ENCODE results near the gene ANKRD44.
A peak's percentile ranks its signal among the peaks of the same experiment; 100 is the strongest.

The ANKRD44 gene

GRCh38 chr2:196955036-196955435 lies 355.5 kb downstream of the ANKRD44 start:
- no peak overlapping the region for H3K9ac ChIP-seq (ENCODE audit: low read length)
- H3K4me3 ChIP-seq (ENCODE audit: low read length) = no peak overlapping the region
- no peak for DNase-seq (ENCODE audit: low read depth)
- H3K36me3 ChIP-seq (ENCODE audit: control insufficient read depth, insufficient read depth, low read length, severe bottlenecking) = no peaks in the 10 kb centered on the region
- no peaks in the 10 kb centered on the region for H3K9me3 ChIP-seq (ENCODE audit: control insufficient read depth, low read length)
- no peaks in the 10 kb centered on the region for H3K27me3 ChIP-seq (replicated peaks; ENCODE audit: control insufficient read depth, insufficient read depth, low read length)
- H3K4me1 ChIP-seq (ENCODE audit: control insufficient read depth, insufficient read depth, low read length) = peaks cover 4% of the 10 kb centered on the region

DNA sequence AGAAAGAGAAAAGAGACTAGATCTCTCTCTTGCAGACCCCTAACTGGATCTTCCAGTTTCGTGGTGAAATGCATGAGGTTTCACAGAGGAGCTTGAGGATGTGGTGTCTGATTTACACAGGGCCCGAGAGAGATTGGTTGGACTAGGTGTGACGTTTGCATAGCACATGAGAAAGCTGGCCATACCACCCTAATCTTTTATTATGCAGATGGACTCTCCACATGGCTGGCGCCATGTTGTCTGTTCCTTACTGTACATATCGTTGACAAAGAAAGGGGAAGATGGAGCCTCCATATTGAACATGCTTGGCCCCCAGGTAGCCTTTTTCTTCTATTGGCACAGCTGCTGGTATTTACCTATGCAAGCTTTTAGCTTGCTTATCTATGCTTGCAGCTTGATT lies 356.6 kb downstream of the ANKRD44 start:
- Histone ChIP-seq H3K4me1 (ENCODE audit: control insufficient read depth, insufficient read depth, low read length) (no peaks in the 10 kb centered on the region), H3K9me3 (ENCODE audit: control insufficient read depth, low read length) (no peaks in the 10 kb centered on the region), H3K36me3 (ENCODE audit: control insufficient read depth, insufficient read depth, low read length, severe bottlenecking) (no peaks in the 10 kb centered on the region), H3K27me3 (replicated peaks; ENCODE audit: control insufficient read depth, insufficient read depth, low read length) (no peaks in the 10 kb centered on the region), H3K9ac (ENCODE audit: low read length) (no peak overlapping the region), H3K4me3 (ENCODE audit: low read length) (no peak overlapping the region)
- no peak for DNase-seq (ENCODE audit: low read depth)

- Histone ChIP-seq H3K9me3 (ENCODE audit: control insufficient read depth, low read length) (no peaks in the 10 kb centered on the region), H3K36me3 (ENCODE audit: control insufficient read depth, insufficient read depth, low read length, severe bottlenecking) (no peaks in the 10 kb centered on the region), H3K9ac (ENCODE audit: low read length) (no peak overlapping the region), H3K4me1 (ENCODE audit: control insufficient read depth, insufficient read depth, low read length) (no peaks in the 10 kb centered on the region), H3K27me3 (replicated peaks; ENCODE audit: control insufficient read depth, insufficient read depth, low read length) (no peaks in the 10 kb centered on the region), H3K4me3 (ENCODE audit: low read length) (no peak overlapping the region)
- DNase-seq (ENCODE audit: low read depth) = no peak
Measured at GRCh38 chr2:196952936-196953335, 357.6 kb downstream of the ANKRD44 start.

DNA sequence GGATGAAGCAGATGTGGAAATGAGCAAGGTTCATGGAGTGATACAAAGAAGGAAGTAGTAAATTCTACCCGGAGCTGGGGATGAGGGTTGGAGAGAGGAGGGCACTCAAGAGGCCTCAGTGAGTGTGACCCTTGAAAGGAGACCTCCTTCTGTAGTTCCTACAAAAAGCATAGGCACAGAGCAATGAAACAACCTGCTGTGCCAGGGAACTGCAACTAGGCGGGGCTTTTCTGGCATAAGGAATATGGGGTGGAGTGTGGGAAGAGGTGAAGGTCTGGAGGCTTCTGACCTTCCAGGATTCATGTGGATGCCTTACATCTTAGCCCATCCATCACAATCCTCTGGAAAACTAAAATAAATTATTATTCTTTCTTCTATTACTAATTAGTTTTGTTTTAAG lies 358.6 kb downstream of the ANKRD44 start:
- Histone ChIP-seq H3K4me1 (ENCODE audit: control insufficient read depth, insufficient read depth, low read length) (no peaks in the 10 kb centered on the region), H3K4me3 (ENCODE audit: low read length) (no peak overlapping the region), H3K27me3 (replicated peaks; ENCODE audit: control insufficient read depth, insufficient read depth, low read length) (no peaks in the 10 kb centered on the region), H3K9ac (ENCODE audit: low read length) (no peak overlapping the region), H3K36me3 (ENCODE audit: control insufficient read depth, insufficient read depth, low read length, severe bottlenecking) (no peaks in the 10 kb centered on the region), H3K9me3 (ENCODE audit: control insufficient read depth, low read length) (no peaks in the 10 kb centered on the region)
- DNase-seq (ENCODE audit: low read depth) = no peak

DNA sequence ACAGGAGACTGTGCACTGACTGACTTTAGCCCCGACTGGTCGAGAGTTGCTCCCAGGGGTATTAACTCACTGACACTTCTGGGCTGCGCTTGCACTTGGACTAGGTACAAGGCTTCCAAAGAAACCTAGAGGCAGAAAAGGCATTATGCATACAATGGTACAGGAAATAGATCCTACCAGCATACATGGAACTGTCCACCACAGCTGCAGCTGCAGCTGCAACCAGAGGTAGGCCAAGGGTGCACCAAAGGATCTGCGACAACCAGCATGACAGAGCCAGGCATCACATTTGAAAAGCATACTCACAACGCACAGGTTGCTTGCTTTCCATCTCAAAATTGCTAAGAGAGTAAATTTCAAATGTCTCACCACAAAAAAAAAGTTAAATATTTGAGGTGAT lies 361.5 kb downstream of the ANKRD44 start:
- no peak overlapping the region for H3K9ac ChIP-seq (ENCODE audit: low read length)
- H3K9me3 ChIP-seq (ENCODE audit: control insufficient read depth, low read length) = no peaks in the 10 kb centered on the region
- no peaks in the 10 kb centered on the region for H3K36me3 ChIP-seq (ENCODE audit: control insufficient read depth, insufficient read depth, low read length, severe bottlenecking)
- no peaks in the 10 kb centered on the region for H3K4me1 ChIP-seq (ENCODE audit: control insufficient read depth, insufficient read depth, low read length)
- no peaks in the 10 kb centered on the region for H3K27me3 ChIP-seq (replicated peaks; ENCODE audit: control insufficient read depth, insufficient read depth, low read length)
- DNase-seq (ENCODE audit: low read depth) = no peak
- no peak overlapping the region for H3K4me3 ChIP-seq (ENCODE audit: low read length)

- no peaks in the 10 kb centered on the region for H3K27me3 ChIP-seq (replicated peaks; ENCODE audit: control insufficient read depth, insufficient read depth, low read length)
- no peaks in the 10 kb centered on the region for H3K4me1 ChIP-seq (ENCODE audit: control insufficient read depth, insufficient read depth, low read length)
- H3K36me3 ChIP-seq (ENCODE audit: control insufficient read depth, insufficient read depth, low read length, severe bottlenecking) = no peaks in the 10 kb centered on the region
- no peak overlapping the region for H3K9ac ChIP-seq (ENCODE audit: low read length)
- H3K9me3 ChIP-seq (ENCODE audit: control insufficient read depth, low read length) = no peaks in the 10 kb centered on the region
- no peak overlapping the region for H3K4me3 ChIP-seq (ENCODE audit: low read length)
- no peak for DNase-seq (ENCODE audit: low read depth)
Measured at GRCh38 chr2:196944570-196944969, 366.0 kb downstream of the ANKRD44 start.

GRCh38 chr2:196941398-196942078 lies 369.0 kb downstream of the ANKRD44 start:
- H3K9me3 ChIP-seq (ENCODE audit: control insufficient read depth, low read length) = no peaks in the 10 kb centered on the region
- no peaks in the 10 kb centered on the region for H3K4me1 ChIP-seq (ENCODE audit: control insufficient read depth, insufficient read depth, low read length)
- H3K9ac ChIP-seq (ENCODE audit: low read length) = no peak overlapping the region
- H3K27me3 ChIP-seq (replicated peaks; ENCODE audit: control insufficient read depth, insufficient read depth, low read length) = no peaks in the 10 kb centered on the region
- H3K36me3 ChIP-seq (ENCODE audit: control insufficient read depth, insufficient read depth, low read length, severe bottlenecking) = no peaks in the 10 kb centered on the region
- no peak overlapping the region for H3K4me3 ChIP-seq (ENCODE audit: low read length)
- no peak for DNase-seq (ENCODE audit: low read depth)

- Histone ChIP-seq H3K9me3 (ENCODE audit: control insufficient read depth, low read length) (no peaks in the 10 kb centered on the region), H3K27me3 (replicated peaks; ENCODE audit: control insufficient read depth, insufficient read depth, low read length) (no peaks in the 10 kb centered on the region), H3K9ac (ENCODE audit: low read length) (no peak overlapping the region), H3K4me3 (ENCODE audit: low read length) (no peak overlapping the region), H3K4me1 (ENCODE audit: control insufficient read depth, insufficient read depth, low read length) (no peaks in the 10 kb centered on the region), H3K36me3 (ENCODE audit: control insufficient read depth, insufficient read depth, low read length, severe bottlenecking) (no peaks in the 10 kb centered on the region)
- DNase-seq (ENCODE audit: low read depth) = peak; percentile 35
Measured at GRCh38 chr2:196939371-196939770, 371.2 kb downstream of the ANKRD44 start.

Data from adipocyte (in vitro differentiated cells).